Endothelial cell of umbilical vein (primary cell): ENCODE measurements around the gene EEF1E1. TPM values are rescaled to one million over a fixed set of nuclear protein-coding genes. Genes with fewer than 3 reads are reported as not detected.

Source experiments
- BruUV-seq: library from RNA; stranded (reverse); fragments of 400-500 nt; replicated peaks from 2 replicates; lab custom pipeline; 2021; lab: Mats Ljungman, UMichigan
- CTCF ChIA-PET: fragments of 300-600, 350-600 bp; sonication (Branson Sonifier 250); formaldehyde crosslinking; loops from one replicate; lab custom pipeline; 2021; ENCODE audit warnings: antibody characterized with exemption, inconsistent platforms; lab: Charles Lee
- POLR2A ChIA-PET: fragments of 300-600, 350-600 bp; sonication (Branson Sonifier 250); formaldehyde crosslinking; loops from one replicate; lab custom pipeline; 2021; ENCODE audit warnings: antibody characterized with exemption, inconsistent platforms; lab: Charles Lee
- DNase-seq: peaks from one replicate; pipeline ENCODE4 v3.0.0-alpha.2; 2011; ENCODE audit warnings: low read depth, low spot score
- FAIRE-seq: peaks from 2 replicates; lab custom pipeline; 2011; peaks lifted over from hg19 to GRCh38; lab: Jason Lieb, UNC
- H2AFZ ChIP-seq: 2 replicates; pipeline ENCODE4 v1.6.0; 2012; ENCODE audit warnings: low read depth, low read length, control low read depth, inconsistent platforms
- H3K27ac ChIP-seq: 2 replicates; pipeline ENCODE4 v1.5.1; 2011; ENCODE audit warnings: low read depth, mild to moderate bottlenecking, control low read depth, low read length, moderate library complexity; ENCODE audit not compliant: insufficient read depth
- H3K27me3 ChIP-seq, 2 experiments: 2 replicates each; pipeline versions ENCODE4 v1.6.0 to v1.6.1; 2011; ENCODE audit warnings: low read length in 2 of 2, mixed read lengths in 1 of 2; ENCODE audit not compliant: control insufficient read depth in 2 of 2, insufficient read depth in 2 of 2
- H3K36me3 ChIP-seq, 2 experiments: 2 replicates in 1 of 2; 3 replicates in 1 of 2; pipeline ENCODE4 v1.5.1; 2011; ENCODE audit warnings: low read length in 2 of 2, mild to moderate bottlenecking in 1 of 2, moderate library complexity in 1 of 2; ENCODE audit not compliant: control insufficient read depth in 2 of 2, insufficient read depth in 2 of 2; ENCODE audit errors: extremely low read depth in 1 of 2
- H3K4me1 ChIP-seq: 3 replicates; pipeline ENCODE4 v1.5.1; 2011; ENCODE audit warnings: mild to moderate bottlenecking, low read length; ENCODE audit not compliant: control insufficient read depth, insufficient read depth; ENCODE audit errors: extremely low read depth
- H3K4me2 ChIP-seq: 2 replicates; pipeline ENCODE4 v1.6.1; 2011; ENCODE audit warnings: low read length, control low read depth, mixed read lengths; ENCODE audit not compliant: insufficient read depth
- H3K4me3 ChIP-seq, 3 experiments: fragments of 200-600 bp in 1 of 3; sonication (generic), shearing (Covaris generic) in 1 of 3; replicated peaks in 1 of 3; 2 replicates each; pipeline ENCODE4 v1.5.1; 2011 to 2016; ENCODE audit warnings: control low read depth in 3 of 3, low read length in 3 of 3, mild to moderate bottlenecking in 2 of 3, inconsistent platforms in 1 of 3, low read depth in 1 of 3, moderate library complexity in 1 of 3; ENCODE audit not compliant: insufficient read depth in 1 of 3
- H3K79me2 ChIP-seq: 2 replicates; pipeline ENCODE4 v1.6.0; 2012; ENCODE audit warnings: low read length, inconsistent platforms; ENCODE audit not compliant: control insufficient read depth, insufficient read depth
- H3K9ac ChIP-seq: replicated peaks from 2 replicates; pipeline ENCODE3; 2011; ENCODE audit warnings: low read length, control low read depth; ENCODE audit not compliant: insufficient read depth; ENCODE audit errors: extremely low read depth
- H3K9me1 ChIP-seq: replicated peaks from 3 replicates; pipeline ENCODE4 v1.6.0; 2011; ENCODE audit warnings: mild to moderate bottlenecking, low read length; ENCODE audit not compliant: control insufficient read depth, insufficient read depth; ENCODE audit errors: extremely low read depth
- H3K9me3 ChIP-seq: replicated peaks from 2 replicates; pipeline ENCODE4 v1.5.1; 2012; ENCODE audit warnings: low read length, inconsistent platforms; ENCODE audit not compliant: control insufficient read depth, insufficient read depth
- H4K20me1 ChIP-seq: replicated peaks from 2 replicates; pipeline ENCODE3; 2011; ENCODE audit warnings: mild to moderate bottlenecking, low read length; ENCODE audit not compliant: control insufficient read depth, insufficient read depth; ENCODE audit errors: extremely low read depth
- CTCF ChIP-seq, 2 donors: IDR thresholded peaks; 1 replicate in 1 of 2; 2 replicates in 1 of 2; pipeline ENCODE4 v1.5.1; 2011; ENCODE audit warnings: low read length in 2 of 2, mild to moderate bottlenecking in 2 of 2, moderate library complexity in 2 of 2, control low read depth in 1 of 2, inconsistent platforms in 1 of 2, low read depth in 1 of 2; ENCODE audit not compliant: insufficient read depth in 1 of 2; ENCODE audit errors: extremely low read depth in 1 of 2
- EZH2 ChIP-seq: IDR thresholded peaks from 2 replicates; pipeline ENCODE4 v1.6.1; 2012; ENCODE audit warnings: borderline replicate concordance, low read depth, mild to moderate bottlenecking, moderate library complexity, low read length, inconsistent platforms; ENCODE audit not compliant: severe bottlenecking
- FOS ChIP-seq: IDR thresholded peaks from 2 replicates; pipeline ENCODE4 v1.6.1; 2011; ENCODE audit warnings: mild to moderate bottlenecking, low read length, moderate library complexity, borderline replicate concordance; ENCODE audit not compliant: insufficient read depth
- GATA2 ChIP-seq: IDR thresholded peaks from 2 replicates; pipeline ENCODE4 v1.7.0; 2011; ENCODE audit warnings: low read depth, mild to moderate bottlenecking, moderate library complexity, mixed read lengths, low read length; ENCODE audit not compliant: insufficient read length, insufficient read depth
- JUN ChIP-seq: IDR thresholded peaks from 2 replicates; pipeline ENCODE4 v1.6.1; 2011; ENCODE audit warnings: borderline replicate concordance, low read depth; ENCODE audit not compliant: insufficient read length, insufficient read depth
- MAX ChIP-seq: IDR thresholded peaks from 2 replicates; pipeline ENCODE4 v1.6.1; 2011; ENCODE audit not compliant: insufficient read depth, insufficient read length
- MYC ChIP-seq: IDR thresholded peaks from one replicate; pipeline ENCODE4 v1.6.1; 2011; ENCODE audit warnings: mild to moderate bottlenecking, low read depth, low read length
- POLR2A ChIP-seq: IDR thresholded peaks from 2 replicates; pipeline ENCODE4 v1.6.1; 2012; ENCODE audit warnings: low read depth, mild to moderate bottlenecking, control low read depth, low read length
- POLR2AphosphoS5 ChIP-seq: IDR thresholded peaks from 2 replicates; pipeline ENCODE4 v1.6.1; 2012; ENCODE audit warnings: low read depth, mild to moderate bottlenecking, control low read depth, low read length, moderate library complexity; ENCODE audit not compliant: insufficient read depth
- dilution Hi-C: fragments of 300-500 bp; cut with MboI; formaldehyde crosslinking; loops from one replicate; pipeline ENCODE4 v1.15.0; 2019; ENCODE audit warnings: low sequenced_read_pairs; ENCODE audit not compliant: extremely low pct_ligation_motif_present
- intact Hi-C: fragments of 100-400 bp; cut with micrococcal nuclease; formaldehyde crosslinking; loops from one replicate; pipeline ENCODE4 v1.10.0; 2022
- polyA plus RNA-seq, 4 experiments: library from polyadenylated mRNA; depleted of rRNA in 3 of 4; stranded (reverse) in 3 of 4; unstranded in 1 of 4; fragments of >200 nt; gene quantifications; 2 replicates each; pipeline versions ENCODE4 v1.2.1 to v1.2.3, GENCODE V29; 2011 to 2012; ENCODE audit warnings: missing spikeins in 1 of 4
- total RNA-seq: library from RNA; stranded (reverse); gene quantifications from 2 replicates; pipeline ENCODE4 v1.2.3, GENCODE V29; 2021

Gene EEF1E1
- total and polyA plus RNA-seq, 2 donors (not counting 3 experiments of a cell fraction or from before 2014, with no cell fraction given): 53.8 to 58.1 TPM

- Histone ChIP-seq H3K4me1 (peaks cover 31% of the 10 kb centered on the region), H3K4me2 (no peak overlapping the region), H3K9ac (no peak overlapping the region), H3K36me3 (peaks cover 0 to 4% of the 10 kb centered on the region in 2 experiments), H2AFZ (no peak overlapping the region), H3K27ac (no peak overlapping the region), H3K4me3 (no peak overlapping the region), H3K9me3 (no peaks in the 10 kb centered on the region), H3K79me2 (peaks cover 22% of the 10 kb centered on the region), H3K9me1 (no peaks in the 10 kb centered on the region), H3K27me3 (no peaks in the 10 kb centered on the region), H4K20me1 (no peaks in the 10 kb centered on the region)
- FAIRE-seq (no peak), DNase-seq (no peak)
- CTCF ChIA-PET: no interaction called here
- intact Hi-C loops (loop anchor here (5.0 to 10.0 kb wide), 2 partner anchors 667 to 749 kb away; partner anchors contain the start of gene SSR1), dilution Hi-C loops (no loop called here)
- POLR2A ChIA-PET: interaction anchor here (0.7 kb wide), 1 partner anchor 62 kb away, joined by 3 read pairs; no protein-coding TSS in a partner anchor
- no TSS peak for BruUV-seq
- TF ChIP-seq MYC: no peak
- no peak for TF ChIP-seq JUN
- TF ChIP-seq POLR2A: no peak
- TF ChIP-seq CTCF (IDR thresholded peaks at IDR 0.05; ENCODE audit: extremely low read depth in 1 of 2, insufficient read depth in 1 of 2, low read depth in 1 of 2, low read length in 2 of 2): no peak
- TF ChIP-seq GATA2: no peak
- no peak for TF ChIP-seq FOS
- no peak for TF ChIP-seq EZH2
- no peak for TF ChIP-seq POLR2AphosphoS5
- TF ChIP-seq MAX: no peak
These were observed 40.6 kb downstream of the EEF1E1 start for GRCh38 chr6:8061736-8062135.
